ENCODE data around the gene MT1M. TPM values are rescaled to one million over a fixed set of nuclear protein-coding genes. Genes with fewer than 3 reads are reported as not detected.

The MT1M gene
- total and polyA plus RNA-seq, 2 experiments from 2014 or later: not detected

- Histone ChIP-seq H3K27ac (no peak within 1 kb of the TSS), H3K4me1 (ENCODE audit: low read depth) (no peaks in the 10 kb centered on the region), H3K36me3 (no peaks in the 10 kb centered on the region), H3K4me3 (peak within 1 kb of the TSS; percentile 27), H3K9me3 (ENCODE audit: low read depth) (no peaks in the 10 kb centered on the region), H3K27me3 (peaks cover 95% of the 10 kb centered on the region)
- peak in 1 of 2 donors; percentile 40 for DNase-seq (ENCODE audit: low read depth in 1 of 2, low spot score in 1 of 2)
- TF ChIP-seq, protein P1, sequence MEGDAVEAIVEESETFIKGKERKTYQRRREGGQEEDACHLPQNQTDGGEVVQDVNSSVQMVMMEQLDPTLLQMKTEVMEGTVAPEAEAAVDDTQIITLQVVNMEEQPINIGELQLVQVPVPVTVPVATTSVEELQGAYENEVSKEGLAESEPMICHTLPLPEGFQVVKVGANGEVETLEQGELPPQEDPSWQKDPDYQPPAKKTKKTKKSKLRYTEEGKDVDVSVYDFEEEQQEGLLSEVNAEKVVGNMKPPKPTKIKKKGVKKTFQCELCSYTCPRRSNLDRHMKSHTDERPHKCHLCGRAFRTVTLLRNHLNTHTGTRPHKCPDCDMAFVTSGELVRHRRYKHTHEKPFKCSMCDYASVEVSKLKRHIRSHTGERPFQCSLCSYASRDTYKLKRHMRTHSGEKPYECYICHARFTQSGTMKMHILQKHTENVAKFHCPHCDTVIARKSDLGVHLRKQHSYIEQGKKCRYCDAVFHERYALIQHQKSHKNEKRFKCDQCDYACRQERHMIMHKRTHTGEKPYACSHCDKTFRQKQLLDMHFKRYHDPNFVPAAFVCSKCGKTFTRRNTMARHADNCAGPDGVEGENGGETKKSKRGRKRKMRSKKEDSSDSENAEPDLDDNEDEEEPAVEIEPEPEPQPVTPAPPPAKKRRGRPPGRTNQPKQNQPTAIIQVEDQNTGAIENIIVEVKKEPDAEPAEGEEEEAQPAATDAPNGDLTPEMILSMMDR (IDR thresholded peaks at IDR 0.05; ENCODE audit: low read depth, low read length): no peak
Observed at GRCh38 chr16:56589141-56590039, 43.1 kb upstream of the MT1M start, which contains the start of gene MT3. Gene MT3, plus strand, starts transcription at chr16:56589528. Its CDS starts 63 bp downstream, at chr16:56589591.

- H3K27me3 ChIP-seq: peaks cover 78% of the 10 kb centered on the region
- no peaks in the 10 kb centered on the region for H3K9me3 ChIP-seq (ENCODE audit: low read depth)
- no peaks in the 10 kb centered on the region for H3K4me1 ChIP-seq (ENCODE audit: low read depth)
- DNase-seq (ENCODE audit: low read depth in 1 of 2, low spot score in 1 of 2): no peak
- no peak overlapping the region for H3K27ac ChIP-seq
- no peak overlapping the region for H3K4me3 ChIP-seq
- H3K36me3 ChIP-seq: no peaks in the 10 kb centered on the region
- TF ChIP-seq, protein P1 (IDR thresholded peaks at IDR 0.05; ENCODE audit: low read depth, low read length): no peak
Observed at GRCh38 chr16:56591377-56592060, 40.9 kb upstream of the MT1M start.

DNA sequence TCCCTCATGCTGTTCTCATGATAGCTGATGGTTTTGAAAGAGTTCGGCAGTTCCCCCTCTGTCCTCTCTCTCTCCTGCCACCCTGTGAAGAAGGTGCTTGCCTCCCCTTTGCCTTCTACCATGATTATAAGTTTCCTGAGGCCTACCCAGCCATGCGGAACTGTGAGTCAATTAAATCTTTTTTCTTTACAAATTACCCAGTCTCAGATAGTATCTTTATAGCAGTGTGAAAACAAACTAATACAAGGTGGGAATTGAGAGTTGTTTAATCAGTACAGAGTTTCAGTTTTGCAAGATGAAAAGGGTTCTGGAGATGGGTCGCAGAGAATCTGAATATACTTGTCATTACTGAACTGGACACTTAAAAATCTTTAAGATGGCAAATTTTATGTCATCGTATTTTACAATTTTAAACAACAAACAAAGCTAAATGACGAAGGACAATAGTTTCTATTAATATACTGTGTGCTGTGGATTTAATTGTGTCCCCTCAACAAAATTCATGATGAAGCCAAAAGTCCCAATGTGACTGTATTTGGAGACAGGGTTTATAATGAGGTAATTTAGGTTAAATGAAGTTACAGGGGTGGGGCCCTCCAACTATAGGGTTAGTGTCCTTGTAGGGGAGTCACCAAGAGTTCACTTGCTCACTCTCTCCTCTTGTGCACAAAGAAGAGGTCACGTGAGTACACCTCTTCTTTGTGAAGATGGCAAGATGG lies 38.7 kb upstream of the MT1M start:
- Histone ChIP-seq H3K27me3 (peaks cover 67% of the 10 kb centered on the region), H3K36me3 (no peaks in the 10 kb centered on the region)
- DNase-seq (ENCODE audit: low read depth in 1 of 2, low spot score in 1 of 2): no peak

DNA sequence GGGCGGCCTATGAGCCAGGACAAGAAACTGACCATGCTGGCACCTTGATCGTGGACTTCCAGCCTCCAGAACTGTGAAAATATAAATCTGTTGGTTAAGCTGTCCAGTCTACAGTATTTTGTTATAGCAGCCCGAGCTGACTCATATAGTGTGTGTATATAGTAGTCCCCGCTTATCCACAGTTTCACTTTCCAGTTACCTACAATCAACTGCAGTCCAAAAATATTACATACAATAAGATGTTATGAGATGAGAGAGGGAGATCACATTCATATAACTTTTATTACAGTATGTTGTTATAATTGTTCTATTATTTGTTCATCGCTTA lies 38.2 kb upstream of the MT1M start:
- TF ChIP-seq, protein P1 (IDR thresholded peaks at IDR 0.05; ENCODE audit: low read depth, low read length): no peak
- Histone ChIP-seq H3K4me3 (no peak overlapping the region), H3K36me3 (no peaks in the 10 kb centered on the region), H3K27me3 (peaks cover 62% of the 10 kb centered on the region), H3K4me1 (ENCODE audit: low read depth) (no peaks in the 10 kb centered on the region), H3K9me3 (ENCODE audit: low read depth) (no peaks in the 10 kb centered on the region), H3K27ac (no peak overlapping the region)
- DNase-seq (ENCODE audit: low read depth in 1 of 2, low spot score in 1 of 2): no peak

More for the DNA sequence above, 38.7 kb upstream of the MT1M start:
- Histone ChIP-seq H3K27ac (no peak overlapping the region), H3K4me1 (ENCODE audit: low read depth) (no peaks in the 10 kb centered on the region), H3K9me3 (ENCODE audit: low read depth) (no peaks in the 10 kb centered on the region), H3K4me3 (no peak overlapping the region)
- TF ChIP-seq, protein P1 (IDR thresholded peaks at IDR 0.05; ENCODE audit: low read depth, low read length): no peak

- H3K27ac ChIP-seq: no peak overlapping the region
- DNase-seq (ENCODE audit: low read depth in 1 of 2, low spot score in 1 of 2): peak; percentile 55 to 65
- H3K36me3 ChIP-seq: no peaks in the 10 kb centered on the region
Observed at GRCh38 chr16:56600398-56600999, 32.0 kb upstream of the MT1M start.

More at GRCh38 chr16:56600398-56600999, 32.0 kb upstream of the MT1M start:
- peaks cover 32% of the 10 kb centered on the region for H3K27me3 ChIP-seq
- no peak overlapping the region for H3K4me3 ChIP-seq
- H3K9me3 ChIP-seq (ENCODE audit: low read depth): no peaks in the 10 kb centered on the region
- TF ChIP-seq, protein P1 (IDR thresholded peaks at IDR 0.05; ENCODE audit: low read depth, low read length): peak; percentile 71
- no peaks in the 10 kb centered on the region for H3K4me1 ChIP-seq (ENCODE audit: low read depth)

All from cardiac muscle cell (in vitro differentiated cells and primary cell).